Activated CD8-positive, alpha-beta T cell treated with anti-CD3 and anti-CD28 coated beads for 36 hours (primary cell): ENCODE results near the gene PRICKLE3. TPM values are rescaled to one million over a fixed set of nuclear protein-coding genes. Genes with fewer than 3 reads are reported as not detected.

Source experiments
- ATAC-seq: fragments of 200-7000 bp; cut with Tn5 transposase; one replicate; pipeline ENCODE4 v1.10.0; 2021; ENCODE audit warnings: mild to moderate bottlenecking, moderate library complexity
- CTCF ChIA-PET: fragments of 350-600 bp; sonication (Branson Sonifier 250); formaldehyde crosslinking; loops from one replicate; lab custom pipeline; 2021; ENCODE audit warnings: antibody characterized with exemption; lab: Charles Lee
- POLR2A ChIA-PET: fragments of 350-600 bp; sonication (Branson Sonifier 250); formaldehyde crosslinking; loops from one replicate; lab custom pipeline; 2021; ENCODE audit warnings: antibody characterized with exemption; lab: Charles Lee
- DNase-seq: peaks from one replicate; pipeline ENCODE4 v3.0.0-alpha.2; 2020
- H3K27ac Mint-ChIP-seq: one replicate; pipeline ENCODE4 v1.8.0; 2021; ENCODE audit warnings: mild to moderate bottlenecking, mixed read lengths
- H3K27me3 Mint-ChIP-seq: one replicate; pipeline ENCODE4 v1.8.0; 2021; ENCODE audit warnings: mixed read lengths
- H3K36me3 Mint-ChIP-seq: one replicate; pipeline ENCODE4 v1.8.0; 2021; ENCODE audit warnings: low read depth, mixed read lengths
- H3K4me1 Mint-ChIP-seq: one replicate; pipeline ENCODE4 v1.8.0; 2021; ENCODE audit warnings: low read depth, mixed read lengths
- H3K4me3 Mint-ChIP-seq: one replicate; pipeline ENCODE4 v1.8.0; 2021; ENCODE audit warnings: mild to moderate bottlenecking, moderate library complexity, mixed read lengths
- H3K9me3 Mint-ChIP-seq: one replicate; pipeline ENCODE4 v1.8.0; 2021; ENCODE audit warnings: mixed read lengths
- intact Hi-C: fragments of 100-400 bp; cut with micrococcal nuclease; formaldehyde crosslinking; loops from one replicate; pipeline ENCODE4 v1.10.0; 2022
- total RNA-seq, 2 experiments: library from RNA; stranded (reverse); gene quantifications; one replicate each; pipeline ENCODE4 v1.2.3, GENCODE V29; 2021
- TF ChIP-seq, protein P1 (sequence below): fragments of 200-600 bp; IDR thresholded peaks from one replicate; pipeline ENCODE4 v1.8.0; 2022; ENCODE audit warnings: antibody characterized with exemption, mild to moderate bottlenecking

Gene PRICKLE3
- total RNA-seq, 2 experiments from 2014 or later, result 25.9 TPM

DNA sequence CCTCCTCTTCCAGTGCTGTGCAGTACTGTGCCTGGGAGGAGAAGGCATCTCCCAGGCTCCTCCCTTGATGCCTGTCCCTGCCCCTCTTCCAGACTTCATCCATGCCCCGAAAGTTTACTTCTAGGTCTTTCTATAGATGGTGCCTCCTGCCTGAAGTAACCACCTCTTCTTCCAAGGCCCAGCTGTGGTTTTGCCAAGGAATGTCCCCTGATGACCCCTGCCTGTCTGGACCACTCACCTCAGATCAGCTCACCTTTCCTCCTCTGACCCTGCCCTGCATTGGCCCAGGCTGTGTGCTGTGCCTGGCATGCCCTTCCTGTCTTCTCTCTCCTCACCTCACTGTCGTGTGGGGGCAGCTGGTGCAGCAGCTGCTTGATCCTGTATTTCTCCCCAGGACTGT is 6.8 kb downstream of the PRICKLE3 start:
- H3K36me3 Mint-ChIP-seq, result peaks cover 39% of the 10 kb centered on the region
- intact Hi-C loops, result no loop called here
- TF ChIP-seq, protein P1, sequence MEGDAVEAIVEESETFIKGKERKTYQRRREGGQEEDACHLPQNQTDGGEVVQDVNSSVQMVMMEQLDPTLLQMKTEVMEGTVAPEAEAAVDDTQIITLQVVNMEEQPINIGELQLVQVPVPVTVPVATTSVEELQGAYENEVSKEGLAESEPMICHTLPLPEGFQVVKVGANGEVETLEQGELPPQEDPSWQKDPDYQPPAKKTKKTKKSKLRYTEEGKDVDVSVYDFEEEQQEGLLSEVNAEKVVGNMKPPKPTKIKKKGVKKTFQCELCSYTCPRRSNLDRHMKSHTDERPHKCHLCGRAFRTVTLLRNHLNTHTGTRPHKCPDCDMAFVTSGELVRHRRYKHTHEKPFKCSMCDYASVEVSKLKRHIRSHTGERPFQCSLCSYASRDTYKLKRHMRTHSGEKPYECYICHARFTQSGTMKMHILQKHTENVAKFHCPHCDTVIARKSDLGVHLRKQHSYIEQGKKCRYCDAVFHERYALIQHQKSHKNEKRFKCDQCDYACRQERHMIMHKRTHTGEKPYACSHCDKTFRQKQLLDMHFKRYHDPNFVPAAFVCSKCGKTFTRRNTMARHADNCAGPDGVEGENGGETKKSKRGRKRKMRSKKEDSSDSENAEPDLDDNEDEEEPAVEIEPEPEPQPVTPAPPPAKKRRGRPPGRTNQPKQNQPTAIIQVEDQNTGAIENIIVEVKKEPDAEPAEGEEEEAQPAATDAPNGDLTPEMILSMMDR, result no peak
- no peaks in the 10 kb centered on the region for H3K9me3 Mint-ChIP-seq
- no peak overlapping the region for H3K4me3 Mint-ChIP-seq
- ATAC-seq (no peak), DNase-seq (no peak)
- H3K27ac Mint-ChIP-seq, result no peak overlapping the region
- ChIA-PET POLR2A (no interaction called here), CTCF (interaction anchor here (2.6 kb wide), 1 partner anchor 14 kb away, joined by 9 read pairs; no protein-coding TSS in a partner anchor)
- peaks cover 11% of the 10 kb centered on the region for H3K4me1 Mint-ChIP-seq
- H3K27me3 Mint-ChIP-seq, result no peaks in the 10 kb centered on the region

DNA sequence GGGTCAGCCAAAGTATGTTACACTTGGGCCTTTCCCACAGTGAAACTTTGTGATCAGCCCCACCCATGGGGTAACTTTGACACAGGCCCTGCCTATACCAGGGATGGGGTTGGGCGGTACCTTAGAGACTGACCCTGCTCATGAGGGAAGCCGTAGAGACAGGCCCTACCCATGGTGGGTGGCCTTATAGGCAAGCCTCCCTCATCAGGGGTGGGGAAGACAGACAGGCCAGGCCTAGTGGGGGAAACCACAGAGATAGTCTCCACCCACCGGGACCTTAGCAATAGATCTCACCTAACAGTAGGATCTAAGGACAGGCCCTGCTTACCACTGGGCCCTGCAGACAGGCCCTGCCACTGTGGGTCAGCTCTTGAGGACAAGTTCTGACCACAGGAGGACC is 7.6 kb downstream of the PRICKLE3 start:
- CTCF ChIA-PET, result interaction anchor here (2.6 kb wide), 1 partner anchor 14 kb away, joined by 9 read pairs; no protein-coding TSS in a partner anchor
- POLR2A ChIA-PET, result no interaction called here
- intact Hi-C loops, result no loop called here
- Mint-ChIP-seq H3K4me1 (peaks cover 11% of the 10 kb centered on the region), H3K27ac (no peak overlapping the region), H3K27me3 (no peaks in the 10 kb centered on the region), H3K4me3 (no peak overlapping the region), H3K36me3 (peaks cover 38% of the 10 kb centered on the region), H3K9me3 (no peaks in the 10 kb centered on the region)
- DNase-seq, result no peak
- no peak for ATAC-seq
- TF ChIP-seq, protein P1, result no peak

DNA sequence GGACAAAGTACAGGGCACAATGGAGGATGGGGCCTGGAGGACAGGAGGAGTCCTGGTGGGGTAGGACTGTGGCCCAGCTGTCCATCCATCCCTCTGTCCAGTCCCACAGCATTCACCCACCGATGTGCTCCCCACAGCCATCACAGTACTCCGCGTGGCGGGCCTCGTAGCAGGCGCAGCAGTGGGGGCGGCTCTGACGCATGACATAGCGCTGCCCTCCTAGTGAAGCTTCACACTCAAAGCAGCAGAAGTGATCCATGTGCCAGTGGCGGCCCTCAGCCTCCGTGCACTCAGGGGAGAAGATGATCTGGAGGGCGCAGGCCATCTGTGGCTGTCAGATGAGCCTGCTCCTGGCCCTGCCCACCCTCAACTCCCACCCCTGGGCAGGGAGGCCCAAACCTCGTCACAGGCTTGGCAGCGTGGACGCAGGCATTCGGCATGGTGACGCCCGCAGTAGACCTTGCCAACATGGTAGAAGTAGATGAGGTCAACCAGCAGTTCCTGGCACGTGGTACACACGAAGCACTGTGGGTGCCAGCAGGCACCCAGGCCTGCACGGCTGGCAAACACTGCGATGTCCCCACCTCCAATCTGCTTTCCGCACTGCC is 8.2 kb downstream of the PRICKLE3 start:
- ATAC-seq, result no peak
- DNase-seq, result no peak
- Mint-ChIP-seq H3K9me3 (no peaks in the 10 kb centered on the region), H3K36me3 (peaks cover 44% of the 10 kb centered on the region), H3K27ac (peak overlapping the region; percentile 32), H3K4me3 (no peak overlapping the region), H3K27me3 (no peaks in the 10 kb centered on the region), H3K4me1 (peaks cover 16% of the 10 kb centered on the region)
- intact Hi-C loops, result no loop called here
- POLR2A ChIA-PET, result no interaction called here
- CTCF ChIA-PET, result no interaction called here
- TF ChIP-seq, protein P1, result no peak

DNA sequence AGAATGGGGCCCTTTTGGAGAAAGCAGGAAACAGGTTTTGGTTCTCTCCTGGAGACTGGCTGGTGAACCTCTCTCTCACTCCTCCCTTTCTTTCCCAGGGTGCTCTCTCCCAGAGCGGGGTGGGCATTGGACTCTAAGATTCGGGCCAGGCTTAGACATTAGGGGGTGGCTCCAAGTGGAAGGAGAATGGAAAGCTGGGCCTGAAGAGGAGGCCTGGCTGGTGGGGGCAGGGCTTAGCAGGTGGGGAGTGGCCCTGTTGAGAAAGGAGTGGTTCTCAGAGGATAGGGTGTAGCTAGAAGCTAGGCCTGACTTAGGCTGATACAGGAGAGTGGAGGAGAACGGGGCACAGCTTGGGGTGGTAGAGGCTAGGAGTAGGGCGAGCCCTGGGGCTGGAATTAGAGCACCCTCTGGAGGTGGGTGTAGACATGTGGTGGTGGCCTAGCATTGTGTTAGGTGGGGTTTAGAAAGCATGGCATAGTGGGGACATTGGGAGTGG is 8.8 kb downstream of the PRICKLE3 start:
- POLR2A ChIA-PET, result no interaction called here
- TF ChIP-seq, protein P1, result no peak
- Mint-ChIP-seq H3K36me3 (peaks cover 48% of the 10 kb centered on the region), H3K4me3 (no peak overlapping the region), H3K4me1 (peaks cover 19% of the 10 kb centered on the region), H3K27me3 (no peaks in the 10 kb centered on the region), H3K27ac (peak overlapping the region; percentile 32), H3K9me3 (no peaks in the 10 kb centered on the region)
- CTCF ChIA-PET, result no interaction called here
- intact Hi-C loops, result no loop called here
- no peak for DNase-seq
- ATAC-seq, result peak; percentile 50
